Subcutaneous adipose tissue (tissue), 4 donors: ENCODE results near the gene RPN2. TPM values are rescaled to one million over a fixed set of nuclear protein-coding genes. Genes with fewer than 3 reads are reported as not detected.

Experiments used
- CTCF ChIP-seq: fragments of 450-650 bp; IDR thresholded peaks from one replicate; pipeline ENCODE4 v1.5.1; 2016; ENCODE audit warnings: low read depth, mild to moderate bottlenecking, control low read depth, antibody characterized with exemption, moderate library complexity
- total RNA-seq, 4 donors: library from RNA; depleted of rRNA; stranded (reverse); fragments of >200 nt; gene quantifications; one replicate each; pipeline ENCODE4 v1.1.0, GENCODE V29; 2016

Gene RPN2
- total RNA-seq, 4 donors from 2014 or later = 65.6 to 130 (median 109) TPM

- no peak for TF ChIP-seq CTCF
These were observed 51.1 kb downstream of the RPN2 start for GRCh38 chr20:37230200-37230599.

GRCh38 chr20:37231947-37232630 is 53.0 kb downstream of the RPN2 start:
- no peak for TF ChIP-seq CTCF

GRCh38 chr20:37233548-37234253 is 54.6 kb downstream of the RPN2 start:
- no peak for TF ChIP-seq CTCF

GRCh38 chr20:37234254-37234581 is 55.1 kb downstream of the RPN2 start:
- TF ChIP-seq CTCF = no peak

GRCh38 chr20:37235065-37235464 is 55.9 kb downstream of the RPN2 start:
- no peak for TF ChIP-seq CTCF

- TF ChIP-seq CTCF = no peak
These were observed 57.3 kb downstream of the RPN2 start for GRCh38 chr20:37236462-37236861.

- TF ChIP-seq CTCF = no peak
These were observed 58.5 kb downstream of the RPN2 start for GRCh38 chr20:37237656-37238055.
